HL-60 (cell line): ENCODE results near the gene FAM32A.
"Not testable (repeated sequence)": the region's sequence is repeated elsewhere in the genome, so short reads cannot be mapped to it uniquely, and the experiment has no call there.

ENCODE experiments used
- POLR2AphosphoS5 ChIP-seq: IDR thresholded peaks from 2 replicates; pipeline ENCODE4 v1.6.1; 2012; ENCODE audit warnings: low read depth
- REST ChIP-seq: IDR thresholded peaks from 2 replicates; pipeline ENCODE4 v1.6.1; 2012; ENCODE audit warnings: low read depth; ENCODE audit not compliant: insufficient replicate concordance
- TF ChIP-seq, protein P1 (sequence below): IDR thresholded peaks from one replicate; pipeline ENCODE4 v1.5.1; 2011; ENCODE audit warnings: low read length, control low read depth, inconsistent platforms; ENCODE audit not compliant: insufficient read depth

DNA sequence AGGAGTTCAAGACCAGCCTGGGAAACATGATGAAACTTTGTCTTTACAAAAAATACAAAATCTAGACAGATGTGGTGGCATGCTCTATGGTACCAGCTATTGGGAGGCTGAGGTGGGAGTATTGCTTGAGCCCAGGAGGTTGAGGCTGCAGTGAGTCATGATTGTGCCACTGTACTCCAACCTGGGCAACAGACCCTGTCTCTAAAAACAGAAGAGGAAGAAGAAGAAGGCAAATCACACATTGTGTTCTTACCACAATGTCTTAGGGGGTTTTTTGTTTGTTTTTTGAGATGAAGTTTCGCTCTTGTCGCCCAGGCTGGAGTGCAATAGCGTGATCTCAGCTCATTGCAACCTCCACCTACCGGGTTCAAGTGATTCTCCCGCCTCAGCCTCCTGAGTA is 6.3 kb upstream of the FAM32A start:
- TF ChIP-seq, protein P1, sequence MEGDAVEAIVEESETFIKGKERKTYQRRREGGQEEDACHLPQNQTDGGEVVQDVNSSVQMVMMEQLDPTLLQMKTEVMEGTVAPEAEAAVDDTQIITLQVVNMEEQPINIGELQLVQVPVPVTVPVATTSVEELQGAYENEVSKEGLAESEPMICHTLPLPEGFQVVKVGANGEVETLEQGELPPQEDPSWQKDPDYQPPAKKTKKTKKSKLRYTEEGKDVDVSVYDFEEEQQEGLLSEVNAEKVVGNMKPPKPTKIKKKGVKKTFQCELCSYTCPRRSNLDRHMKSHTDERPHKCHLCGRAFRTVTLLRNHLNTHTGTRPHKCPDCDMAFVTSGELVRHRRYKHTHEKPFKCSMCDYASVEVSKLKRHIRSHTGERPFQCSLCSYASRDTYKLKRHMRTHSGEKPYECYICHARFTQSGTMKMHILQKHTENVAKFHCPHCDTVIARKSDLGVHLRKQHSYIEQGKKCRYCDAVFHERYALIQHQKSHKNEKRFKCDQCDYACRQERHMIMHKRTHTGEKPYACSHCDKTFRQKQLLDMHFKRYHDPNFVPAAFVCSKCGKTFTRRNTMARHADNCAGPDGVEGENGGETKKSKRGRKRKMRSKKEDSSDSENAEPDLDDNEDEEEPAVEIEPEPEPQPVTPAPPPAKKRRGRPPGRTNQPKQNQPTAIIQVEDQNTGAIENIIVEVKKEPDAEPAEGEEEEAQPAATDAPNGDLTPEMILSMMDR: not testable (repeated sequence)
- TF ChIP-seq REST, POLR2AphosphoS5: not testable (repeated sequence)
